ENCODE measurements around the gene CHD6.

The CHD6 gene

DNA sequence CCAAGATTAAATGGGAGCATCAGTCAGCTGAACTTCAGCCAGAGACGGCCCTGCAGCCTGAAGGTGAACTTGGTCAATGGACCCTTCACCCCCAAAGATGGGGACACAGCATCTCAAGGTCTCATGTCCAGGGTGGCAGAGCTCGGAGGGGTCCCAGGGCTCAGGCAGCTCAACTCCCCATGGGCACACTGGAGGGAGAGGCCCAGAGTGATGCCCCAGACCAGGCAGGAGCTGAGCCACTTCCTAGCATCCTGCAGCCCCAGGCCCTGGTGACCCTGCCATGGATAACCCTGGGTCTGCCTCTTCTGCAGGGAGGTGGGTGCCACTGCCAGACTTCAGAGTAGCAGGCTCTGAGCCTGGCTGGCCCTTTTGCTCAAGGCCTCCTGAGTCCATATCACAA, 224.1 kb downstream of the CHD6 start:
- CTCF ChIA-PET, result no interaction called here
- TF ChIP-seq, protein P1, sequence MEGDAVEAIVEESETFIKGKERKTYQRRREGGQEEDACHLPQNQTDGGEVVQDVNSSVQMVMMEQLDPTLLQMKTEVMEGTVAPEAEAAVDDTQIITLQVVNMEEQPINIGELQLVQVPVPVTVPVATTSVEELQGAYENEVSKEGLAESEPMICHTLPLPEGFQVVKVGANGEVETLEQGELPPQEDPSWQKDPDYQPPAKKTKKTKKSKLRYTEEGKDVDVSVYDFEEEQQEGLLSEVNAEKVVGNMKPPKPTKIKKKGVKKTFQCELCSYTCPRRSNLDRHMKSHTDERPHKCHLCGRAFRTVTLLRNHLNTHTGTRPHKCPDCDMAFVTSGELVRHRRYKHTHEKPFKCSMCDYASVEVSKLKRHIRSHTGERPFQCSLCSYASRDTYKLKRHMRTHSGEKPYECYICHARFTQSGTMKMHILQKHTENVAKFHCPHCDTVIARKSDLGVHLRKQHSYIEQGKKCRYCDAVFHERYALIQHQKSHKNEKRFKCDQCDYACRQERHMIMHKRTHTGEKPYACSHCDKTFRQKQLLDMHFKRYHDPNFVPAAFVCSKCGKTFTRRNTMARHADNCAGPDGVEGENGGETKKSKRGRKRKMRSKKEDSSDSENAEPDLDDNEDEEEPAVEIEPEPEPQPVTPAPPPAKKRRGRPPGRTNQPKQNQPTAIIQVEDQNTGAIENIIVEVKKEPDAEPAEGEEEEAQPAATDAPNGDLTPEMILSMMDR (conservative IDR thresholded peaks at IDR 0.05; ENCODE audit: low read depth), result no peak
- POLR2A ChIA-PET (ENCODE audit: low non-redundant PET), result no interaction called here
- H3K27ac ChIP-seq, result no peak overlapping the region
- DNase-seq (ENCODE audit: low spot score), result no peak

DNA sequence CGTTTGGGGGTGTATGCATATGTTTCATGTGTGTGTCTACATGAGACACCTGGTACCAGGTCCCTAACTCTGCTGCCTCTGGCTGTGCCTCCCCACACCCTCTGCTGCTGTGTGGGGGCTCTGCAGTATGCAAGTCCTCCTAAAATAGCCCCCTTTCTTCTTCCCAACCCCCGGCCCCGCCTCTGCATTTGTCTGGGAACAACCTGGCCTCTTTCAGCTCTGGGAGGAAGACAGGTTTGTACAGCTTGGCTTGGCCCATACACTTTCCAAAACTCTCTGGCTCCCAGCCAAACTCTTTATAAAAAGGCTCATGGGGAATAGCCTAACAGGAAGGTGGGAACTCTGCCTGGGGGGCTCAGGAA, 224.5 kb downstream of the CHD6 start:
- ChIA-PET POLR2A (ENCODE audit: low non-redundant PET) (no interaction called here), CTCF (no interaction called here)
- no peak overlapping the region for H3K27ac ChIP-seq
- TF ChIP-seq, protein P1 (conservative IDR thresholded peaks at IDR 0.05; ENCODE audit: low read depth), result no peak
- DNase-seq (ENCODE audit: low spot score), result no peak

DNA sequence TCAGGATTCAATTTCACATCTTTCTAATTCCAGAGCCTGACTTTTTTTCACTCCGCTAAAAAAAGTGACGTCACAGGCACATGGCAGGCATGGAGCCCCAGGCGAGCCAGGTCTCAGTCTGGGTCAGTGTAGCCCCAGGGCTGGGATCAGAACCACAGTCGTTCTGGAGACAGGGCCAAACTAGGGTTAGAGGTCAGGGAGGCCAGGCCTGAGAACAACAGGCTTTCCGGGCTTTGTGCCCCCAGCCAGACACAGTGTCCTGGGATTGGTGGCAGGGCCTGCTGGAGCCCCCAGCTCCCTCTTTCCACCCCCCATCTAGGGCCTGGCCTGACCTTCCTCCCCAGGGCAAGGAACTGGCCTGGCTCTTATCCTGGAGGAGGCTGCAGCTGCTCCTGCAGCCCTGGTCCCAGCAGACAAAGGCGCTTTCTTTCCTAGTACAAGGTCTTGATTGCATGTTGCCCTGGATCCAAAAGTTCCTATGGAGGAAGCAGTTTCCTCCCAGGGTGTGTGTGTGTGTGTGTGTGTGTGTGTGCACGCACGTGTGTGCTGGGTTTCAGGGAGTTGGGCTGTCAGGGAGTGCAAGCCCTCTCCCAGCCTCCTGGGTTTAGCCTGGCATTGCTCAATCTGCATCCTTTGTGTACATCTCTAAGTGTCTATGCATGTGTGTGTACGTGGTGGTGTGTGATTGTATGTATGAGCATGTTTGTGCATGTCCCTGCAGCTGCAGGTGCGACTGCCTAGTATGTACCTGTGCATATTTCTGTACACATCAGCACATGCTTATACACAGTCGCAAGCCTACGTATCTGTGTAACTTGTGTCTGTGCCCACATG, 225.1 kb downstream of the CHD6 start:
- POLR2A ChIA-PET (ENCODE audit: low non-redundant PET), result no interaction called here
- no peak for DNase-seq (ENCODE audit: low spot score)
- H3K27ac ChIP-seq, result no peak overlapping the region
- TF ChIP-seq, protein P1 (conservative IDR thresholded peaks at IDR 0.05; ENCODE audit: low read depth), result no peak
- CTCF ChIA-PET, result interaction anchor here (0.5 kb wide), 1 partner anchor 305 kb away, joined by 3 read pairs; no protein-coding TSS in a partner anchor

DNA sequence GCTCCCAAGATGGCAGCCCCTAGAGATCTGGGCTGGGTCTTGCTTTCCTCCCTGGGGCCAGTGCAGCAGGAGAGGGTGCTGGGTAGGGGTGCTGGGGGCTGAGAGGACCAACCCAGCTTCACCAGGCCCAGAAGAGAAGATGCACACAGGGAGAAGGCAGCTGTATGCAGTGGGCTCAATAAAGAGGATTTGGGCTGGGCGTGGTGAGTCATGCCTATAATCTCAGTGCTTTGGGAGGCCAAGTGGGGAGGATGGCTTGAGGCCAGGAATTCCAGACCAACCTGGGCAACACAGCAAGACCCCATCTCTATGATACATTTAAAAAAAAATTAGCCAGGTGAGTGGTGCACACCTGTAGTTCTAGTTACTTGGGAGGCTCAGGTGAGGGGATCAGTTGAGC, 225.9 kb downstream of the CHD6 start:
- ChIA-PET POLR2A (ENCODE audit: low non-redundant PET) (no interaction called here), CTCF (interaction anchor here (0.5 to 0.6 kb wide), 2 partner anchors 281 to 306 kb away, joined by 3 read pairs; no protein-coding TSS in a partner anchor)
- TF ChIP-seq, protein P1 (conservative IDR thresholded peaks at IDR 0.05; ENCODE audit: low read depth), result no peak
- H3K27ac ChIP-seq, result peak overlapping the region; percentile 4; the same call in 1 of the 2 replicates
- DNase-seq (ENCODE audit: low spot score), result no peak

- ChIA-PET CTCF (interaction anchor here (0.6 to 0.7 kb wide), 2 partner anchors 224 to 280 kb away, joined by 3 to 5 read pairs; no protein-coding TSS in a partner anchor), POLR2A (ENCODE audit: low non-redundant PET) (no interaction called here)
- peak; percentile 74 for DNase-seq (ENCODE audit: low spot score)
- H3K27ac ChIP-seq, result peak overlapping the region; percentile 4; the same call in 1 of the 2 replicates
- TF ChIP-seq, protein P1 (conservative IDR thresholded peaks at IDR 0.05; ENCODE audit: low read depth), result no peak
These were observed 226.6 kb downstream of the CHD6 start for GRCh38 chr20:41391587-41392001.

DNA sequence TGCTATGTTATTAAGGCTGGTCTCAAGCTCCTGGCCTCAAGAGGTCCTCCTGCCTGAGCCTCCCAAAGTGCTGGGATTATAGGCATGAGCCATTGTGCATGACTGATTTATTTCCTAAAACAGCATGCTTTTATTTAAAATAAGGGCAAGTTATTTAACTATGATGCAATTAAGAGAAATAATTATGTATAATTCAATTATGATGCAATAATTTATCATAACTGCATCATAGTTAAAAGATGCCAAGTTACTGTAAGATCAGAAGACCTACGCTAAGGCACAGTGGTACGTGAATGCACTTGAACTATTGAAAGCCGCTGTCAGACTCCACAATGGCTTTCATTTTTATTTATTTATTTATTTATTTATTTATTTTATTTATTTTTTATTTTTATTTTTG, 227.3 kb downstream of the CHD6 start:
- CTCF ChIA-PET, result interaction anchor here (0.7 kb wide), 1 partner anchor 223 kb away, joined by 5 read pairs; no protein-coding TSS in a partner anchor
- H3K27ac ChIP-seq, result no peak overlapping the region
- TF ChIP-seq, protein P1 (conservative IDR thresholded peaks at IDR 0.05; ENCODE audit: low read depth), result no peak
- no peak for DNase-seq (ENCODE audit: low spot score)
- POLR2A ChIA-PET (ENCODE audit: low non-redundant PET), result no interaction called here
